Skeletal muscle tissue (tissue), 4 donors: Measurements from ENCODE around the gene SPTY2D1. TPM values are rescaled to one million over a fixed set of nuclear protein-coding genes. Genes with fewer than 3 reads are reported as not detected.
"Not testable (repeated sequence)": the region's sequence is repeated elsewhere in the genome, so short reads cannot be mapped to it uniquely, and the experiment has no call there.

Experiments
- H3K27ac ChIP-seq: one replicate; pipeline ENCODE4 v1.7.0; 2013; ENCODE audit warnings: mild to moderate bottlenecking, low read depth, low read length, inconsistent platforms
- H3K27me3 ChIP-seq, 3 donors: one replicate each; pipeline ENCODE4 v1.7.0; 2013; ENCODE audit warnings: low read length in 3 of 3; ENCODE audit not compliant: control insufficient read depth in 3 of 3, insufficient read depth in 3 of 3
- H3K36me3 ChIP-seq, 3 donors: one replicate each; pipeline ENCODE4 v1.7.0; 2013; ENCODE audit warnings: low read length in 3 of 3; ENCODE audit not compliant: control insufficient read depth in 3 of 3, insufficient read depth in 3 of 3
- H3K4me1 ChIP-seq, 3 donors: one replicate each; pipeline ENCODE4 v1.7.0; 2013; ENCODE audit warnings: low read length in 3 of 3, mild to moderate bottlenecking in 3 of 3; ENCODE audit not compliant: control insufficient read depth in 3 of 3, insufficient read depth in 3 of 3
- H3K4me3 ChIP-seq, 3 donors: one replicate each; pipeline ENCODE4 v1.7.0; 2013; ENCODE audit warnings: low read length in 3 of 3
- H3K9ac ChIP-seq, 3 donors: one replicate each; pipeline ENCODE4 v1.7.0; 2013; ENCODE audit warnings: low read length in 3 of 3, mild to moderate bottlenecking in 3 of 3, moderate library complexity in 2 of 3, low read depth in 1 of 3
- H3K9me3 ChIP-seq, 3 donors: one replicate each; pipeline ENCODE4 v1.7.0; 2013; ENCODE audit warnings: low read length in 3 of 3; ENCODE audit not compliant: control insufficient read depth in 3 of 3
- total RNA-seq: library from RNA; depleted of rRNA; stranded (reverse); fragments of >200 nt; gene quantifications from one replicate; pipeline ENCODE4 v1.2.3, GENCODE V29; 2014
- donor health status: Osteomylitis.

The SPTY2D1 gene
- total RNA-seq, 1 donor from 2014 or later, result 13.6 TPM

- not testable (repeated sequence) for H3K27ac ChIP-seq, H3K4me3 ChIP-seq, H3K9me3 ChIP-seq, H3K27me3 ChIP-seq, H3K9ac ChIP-seq, H3K36me3 ChIP-seq, H3K4me1 ChIP-seq
These were observed 31.3 kb upstream of the SPTY2D1 start for GRCh38 chr11:18665353-18665872.

DNA sequence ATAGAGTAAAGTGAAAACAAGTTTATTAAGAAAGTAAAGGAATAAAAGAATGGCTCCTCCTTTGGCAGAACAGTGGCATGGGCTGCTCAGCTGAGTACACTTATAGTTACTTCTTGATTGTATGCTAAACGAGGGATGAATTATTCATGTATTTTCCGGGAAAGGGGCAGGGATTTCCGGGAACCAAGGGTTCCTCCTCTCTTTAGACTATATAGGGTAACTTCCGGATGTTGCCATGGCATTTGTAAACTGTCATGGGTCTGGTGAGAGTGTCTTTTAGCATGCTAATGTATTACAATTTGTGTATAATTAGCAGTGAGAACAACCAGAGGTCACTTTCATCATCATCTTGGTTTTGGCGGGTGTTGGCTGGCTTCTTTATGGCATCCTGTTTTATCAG is 23.5 kb upstream of the SPTY2D1 start:
- H3K27me3 ChIP-seq, result no peaks in the 10 kb centered on the region
- no peak overlapping the region for H3K4me3 ChIP-seq
- H3K36me3 ChIP-seq, result no peaks in the 10 kb centered on the region
- H3K27ac ChIP-seq, result no peak overlapping the region
- H3K9me3 ChIP-seq, result no peaks in the 10 kb centered on the region
- no peak overlapping the region for H3K9ac ChIP-seq
- H3K4me1 ChIP-seq, result no peaks in the 10 kb centered on the region

DNA sequence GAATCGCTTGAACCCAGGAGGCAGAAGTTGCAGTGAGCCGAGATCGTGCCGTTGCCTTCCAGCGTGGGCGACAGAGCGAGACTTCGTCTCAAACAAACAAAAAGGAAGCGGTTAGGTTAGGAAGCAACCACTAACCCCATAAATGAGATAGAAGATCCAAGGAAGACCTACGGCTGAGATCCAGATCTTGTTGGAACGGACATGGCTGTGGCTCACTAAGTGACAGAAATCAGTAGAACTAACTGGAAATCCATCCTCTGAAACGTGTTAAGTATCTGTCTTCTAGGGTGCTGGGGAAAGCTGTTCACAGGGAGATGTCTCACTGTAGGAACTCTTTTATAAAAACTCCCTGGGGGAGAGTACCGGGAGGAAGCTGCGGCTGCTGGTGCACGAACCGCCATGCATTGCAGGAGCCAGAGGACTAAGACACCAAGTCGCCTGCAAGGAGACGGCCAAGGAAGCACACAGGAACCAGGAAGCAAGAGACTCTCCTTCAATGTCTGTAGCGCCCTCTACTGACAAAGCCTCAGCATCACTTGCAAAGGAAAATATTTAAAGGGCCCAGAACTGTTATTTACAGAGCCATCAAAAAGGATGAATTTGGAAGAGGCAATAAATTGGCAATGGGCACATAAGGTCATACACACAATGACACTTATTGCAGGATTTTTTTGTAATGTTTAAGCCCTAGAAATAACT is 16.9 kb upstream of the SPTY2D1 start:
- Histone ChIP-seq H3K4me3 (no peak overlapping the region), H3K27me3 (no peaks in the 10 kb centered on the region), H3K9ac (no peak overlapping the region), H3K4me1 (no peaks in the 10 kb centered on the region), H3K27ac (no peak overlapping the region), H3K36me3 (no peaks in the 10 kb centered on the region), H3K9me3 (no peaks in the 10 kb centered on the region)

DNA sequence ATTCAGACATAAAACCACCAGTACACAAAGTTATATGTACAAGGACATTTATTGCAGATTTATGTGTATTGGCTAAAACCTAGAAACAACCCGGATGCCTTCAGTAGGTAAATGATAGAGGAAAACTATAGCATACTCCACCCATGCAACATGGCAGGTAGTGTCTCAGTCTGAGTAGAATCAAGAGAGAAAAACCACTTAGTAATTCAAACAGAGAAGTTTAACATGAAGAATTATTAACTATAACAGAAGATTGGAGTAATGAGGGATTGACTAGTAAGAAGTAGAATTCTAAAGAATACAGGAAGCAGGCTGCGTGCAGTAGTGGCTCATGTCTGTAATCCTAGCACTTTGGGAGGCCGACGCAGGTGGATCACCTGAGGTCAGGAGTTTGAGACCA is 16.2 kb upstream of the SPTY2D1 start:
- H3K9me3 ChIP-seq, result no peaks in the 10 kb centered on the region
- H3K27ac ChIP-seq, result no peak overlapping the region

GRCh38 chr11:18643034-18643433 is 8.9 kb upstream of the SPTY2D1 start:
- H3K4me3 ChIP-seq, H3K27me3 ChIP-seq, H3K9ac ChIP-seq, H3K27ac ChIP-seq, H3K9me3 ChIP-seq, H3K4me1 ChIP-seq, H3K36me3 ChIP-seq: not testable (repeated sequence)

More for the DNA sequence above, 16.2 kb upstream of the SPTY2D1 start:
- no peaks in the 10 kb centered on the region for H3K4me1 ChIP-seq
- H3K27me3 ChIP-seq, result no peaks in the 10 kb centered on the region
- no peak overlapping the region for H3K4me3 ChIP-seq
- no peak overlapping the region for H3K9ac ChIP-seq
- H3K36me3 ChIP-seq, result no peaks in the 10 kb centered on the region

DNA sequence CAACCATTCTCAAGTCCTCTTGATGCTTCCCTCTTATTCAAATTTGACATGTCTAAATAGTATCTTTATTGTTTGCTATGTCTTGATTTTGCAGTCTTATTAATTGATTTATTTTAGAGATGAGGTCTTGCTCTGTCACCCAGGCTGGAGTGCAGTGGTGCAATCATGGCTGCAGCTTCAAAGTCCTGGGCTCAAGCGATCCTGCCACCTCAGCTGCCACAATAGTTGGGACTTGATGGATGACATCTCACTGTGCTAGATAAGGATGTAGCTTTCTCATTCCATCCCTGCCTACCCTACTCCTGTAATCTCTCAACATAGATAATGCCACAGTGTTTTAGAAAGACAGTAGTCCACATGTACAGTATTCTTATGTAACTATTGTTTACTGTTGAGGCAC is 7.5 kb upstream of the SPTY2D1 start:
- Histone ChIP-seq H3K36me3 (no peaks in the 10 kb centered on the region), H3K9me3 (no peaks in the 10 kb centered on the region), H3K4me3 (no peak overlapping the region), H3K9ac (no peak overlapping the region), H3K4me1 (no peaks in the 10 kb centered on the region), H3K27ac (no peak overlapping the region), H3K27me3 (no peaks in the 10 kb centered on the region)

DNA sequence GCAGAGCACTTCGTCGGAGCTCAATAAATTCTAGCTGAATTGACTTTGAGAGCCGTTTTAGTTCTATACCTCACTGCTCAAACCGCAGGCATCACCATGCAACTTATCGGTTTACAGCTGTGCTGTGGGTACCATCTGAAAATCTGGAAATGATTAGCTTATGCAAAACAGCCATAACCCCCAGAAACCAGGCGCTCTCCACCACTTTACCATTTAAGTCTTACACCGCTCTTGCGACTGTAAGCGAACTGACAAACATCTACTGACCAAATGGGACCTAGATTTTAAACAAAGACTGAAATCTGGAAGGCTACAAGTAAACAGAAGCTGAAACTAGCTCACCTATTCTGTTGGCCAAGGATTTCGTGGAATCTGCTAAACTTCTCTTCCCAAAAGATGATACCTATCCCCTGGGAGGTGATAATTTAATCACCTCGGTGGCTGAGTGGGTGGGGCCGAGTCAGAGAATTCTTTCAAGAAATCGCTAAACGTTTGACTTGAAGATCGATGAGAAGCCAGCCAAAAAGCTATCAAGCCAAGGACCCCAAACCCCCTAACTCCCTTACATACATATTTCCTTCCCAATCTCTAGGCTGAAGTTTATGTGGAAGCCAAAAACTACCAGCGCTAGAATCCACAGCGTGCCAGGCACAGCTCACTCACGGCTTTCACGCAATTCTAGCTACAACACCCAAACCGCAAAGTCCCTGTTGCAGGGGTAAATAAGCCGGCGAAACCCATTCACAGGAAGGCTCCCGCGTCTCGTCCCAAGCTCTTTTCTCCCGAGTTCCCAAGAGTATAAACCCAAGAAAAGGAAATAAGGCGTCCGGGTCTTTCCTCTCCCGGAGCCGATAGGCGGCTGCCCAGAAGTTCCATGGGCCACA is 644 bp downstream of the SPTY2D1 start:
- H3K4me3 ChIP-seq, result peak overlapping the region; percentile 98 to 100 (median 98)

DNA sequence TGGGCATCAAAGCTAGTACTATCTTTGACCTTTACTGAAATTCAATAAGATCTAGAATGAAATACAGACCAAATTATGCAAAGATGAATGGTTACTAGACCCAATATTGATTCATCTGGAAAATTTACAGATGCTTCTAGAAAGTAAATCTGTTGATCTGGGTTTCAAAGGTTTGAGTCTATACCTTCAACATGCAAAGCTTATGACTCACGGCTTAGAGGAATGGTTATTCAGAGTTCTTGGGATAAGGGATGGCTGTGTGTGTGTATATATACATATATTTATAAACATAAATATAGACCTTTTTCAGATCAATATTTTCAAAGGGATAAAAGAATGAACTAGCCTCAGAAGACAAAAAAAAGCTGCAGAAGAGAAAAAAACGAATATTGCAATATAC is 1.3 kb downstream of the SPTY2D1 start:
- Histone ChIP-seq H3K4me1 (peaks cover 15 to 20% (median 16%) of the 10 kb centered on the region in 3 donors), H3K9me3 (no peaks in the 10 kb centered on the region), H3K9ac (peak overlapping the region in 2 of 3 donors; percentile 98 to 99), H3K27ac (no peak overlapping the region), H3K36me3 (no peaks in the 10 kb centered on the region), H3K27me3 (no peaks in the 10 kb centered on the region), H3K4me3 (peak overlapping the region in 2 of 3 donors; percentile 98 to 100)

More for the DNA sequence above, 644 bp downstream of the SPTY2D1 start:
- no peaks in the 10 kb centered on the region for H3K36me3 ChIP-seq
- no peaks in the 10 kb centered on the region for H3K9me3 ChIP-seq
- peak overlapping the region; percentile 98 to 99 (median 99) for H3K9ac ChIP-seq
- peak overlapping the region; percentile 90 for H3K27ac ChIP-seq
- H3K4me1 ChIP-seq, result peaks cover 15 to 20% (median 16%) of the 10 kb centered on the region in 3 donors
- no peaks in the 10 kb centered on the region for H3K27me3 ChIP-seq

GRCh38 chr11:18624161-18624560 is 10.0 kb downstream of the SPTY2D1 start:
- H3K36me3 ChIP-seq, result no peaks in the 10 kb centered on the region
- H3K9me3 ChIP-seq, result no peaks in the 10 kb centered on the region
- H3K27me3 ChIP-seq, result no peaks in the 10 kb centered on the region
- no peak overlapping the region for H3K4me3 ChIP-seq
- no peak overlapping the region for H3K27ac ChIP-seq
- H3K4me1 ChIP-seq, result peaks cover 0 to 3% (median 1%) of the 10 kb centered on the region in 3 donors
- no peak overlapping the region for H3K9ac ChIP-seq

DNA sequence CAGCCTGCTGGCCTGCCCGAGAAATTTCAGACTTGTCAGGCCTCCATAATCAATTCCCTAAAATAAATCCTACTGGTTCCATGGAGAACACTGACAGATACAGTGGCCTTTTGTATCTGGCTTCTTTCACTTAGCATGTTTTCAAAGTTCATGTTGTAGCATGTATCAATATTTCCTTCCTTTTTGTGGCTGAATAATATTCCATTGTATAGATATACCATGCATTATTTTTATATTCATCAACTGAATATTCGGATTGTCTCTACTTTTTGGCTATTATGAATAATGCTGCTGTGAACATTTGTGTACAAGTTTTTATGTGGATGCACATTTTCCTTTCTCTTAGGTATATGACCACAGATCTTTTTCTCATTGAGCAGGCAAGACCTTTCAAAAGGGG is 10.4 kb downstream of the SPTY2D1 start:
- Histone ChIP-seq H3K27ac (no peak overlapping the region), H3K9ac (no peak overlapping the region), H3K4me1 (peaks cover under 1 to 5% (median 2%) of the 10 kb centered on the region in 3 donors), H3K27me3 (no peaks in the 10 kb centered on the region), H3K4me3 (no peak overlapping the region), H3K36me3 (no peaks in the 10 kb centered on the region), H3K9me3 (no peaks in the 10 kb centered on the region)
